ENCODE results near the gene CFAP97.
"Not testable (repeated sequence)": the region's sequence is repeated elsewhere in the genome, so short reads cannot be mapped to it uniquely, and the experiment has no call there.

Gene CFAP97

GRCh38 chr4:185201977-185202962 is 1.5 kb downstream of the CFAP97 start:
- DNase-seq (ENCODE audit: low spot score), result peak; percentile 21

- DNase-seq (ENCODE audit: low spot score), result not testable (repeated sequence)
Observed at GRCh38 chr4:185198189-185198588, 5.6 kb downstream of the CFAP97 start.

- no peak for DNase-seq (ENCODE audit: low spot score)
Observed at GRCh38 chr4:185196437-185196836, 7.4 kb downstream of the CFAP97 start.

- DNase-seq (ENCODE audit: low spot score), result no peak
Observed at GRCh38 chr4:185194924-185195888, 8.6 kb downstream of the CFAP97 start.

GRCh38 chr4:185192059-185192458 is 11.7 kb downstream of the CFAP97 start:
- DNase-seq (ENCODE audit: low spot score), result no peak

- DNase-seq (ENCODE audit: low spot score), result no peak
Observed at GRCh38 chr4:185190306-185190856, 13.4 kb downstream of the CFAP97 start.

GRCh38 chr4:185189606-185190305 is 14.0 kb downstream of the CFAP97 start:
- DNase-seq (ENCODE audit: low spot score), result no peak

- DNase-seq (ENCODE audit: low spot score), result no peak
Observed at GRCh38 chr4:185186769-185187168, 17.0 kb downstream of the CFAP97 start.

- DNase-seq (ENCODE audit: low spot score), result no peak
Observed at GRCh38 chr4:185183622-185184281, 20.0 kb downstream of the CFAP97 start.

GRCh38 chr4:185182239-185182638 is 21.6 kb downstream of the CFAP97 start:
- DNase-seq (ENCODE audit: low spot score), result no peak

- DNase-seq (ENCODE audit: low spot score), result no peak
Observed at GRCh38 chr4:185179488-185179887, 24.3 kb downstream of the CFAP97 start.

- DNase-seq (ENCODE audit: low spot score), result no peak
Observed at GRCh38 chr4:185171373-185172071, 32.3 kb downstream of the CFAP97 start.

- DNase-seq (ENCODE audit: low spot score), result no peak
Observed at GRCh38 chr4:185167234-185167633, 36.6 kb downstream of the CFAP97 start.

GRCh38 chr4:185165605-185166063 is 38.2 kb downstream of the CFAP97 start:
- no peak for DNase-seq (ENCODE audit: low spot score)

- DNase-seq (ENCODE audit: low spot score), result no peak
Observed at GRCh38 chr4:185151296-185151695, 52.5 kb downstream of the CFAP97 start.

- no peak for DNase-seq (ENCODE audit: low spot score)
Observed at GRCh38 chr4:185149392-185149791, 54.4 kb downstream of the CFAP97 start.

GRCh38 chr4:185145572-185145971 is 58.2 kb downstream of the CFAP97 start:
- DNase-seq (ENCODE audit: low spot score), result no peak

- no peak for DNase-seq (ENCODE audit: low spot score)
Observed at GRCh38 chr4:185144601-185145240, 59.1 kb downstream of the CFAP97 start.

- no peak for DNase-seq (ENCODE audit: low spot score)
Observed at GRCh38 chr4:185143601-185143969, 60.2 kb downstream of the CFAP97 start.

Data from HuH-7 (cell line).